GM21390 (cell line): Measurements from ENCODE around the gene RHBDF1.
"Not testable (repeated sequence)": the region's sequence is repeated elsewhere in the genome, so short reads cannot be mapped to it uniquely, and the experiment has no call there.

Source experiments
- ATAC-seq: cut with Tn5 transposase; IDR thresholded peaks from one replicate; pipeline ENCODE4 v1.9.1; 2021; ENCODE audit not compliant: unreplicated experiment

The RHBDF1 gene

DNA sequence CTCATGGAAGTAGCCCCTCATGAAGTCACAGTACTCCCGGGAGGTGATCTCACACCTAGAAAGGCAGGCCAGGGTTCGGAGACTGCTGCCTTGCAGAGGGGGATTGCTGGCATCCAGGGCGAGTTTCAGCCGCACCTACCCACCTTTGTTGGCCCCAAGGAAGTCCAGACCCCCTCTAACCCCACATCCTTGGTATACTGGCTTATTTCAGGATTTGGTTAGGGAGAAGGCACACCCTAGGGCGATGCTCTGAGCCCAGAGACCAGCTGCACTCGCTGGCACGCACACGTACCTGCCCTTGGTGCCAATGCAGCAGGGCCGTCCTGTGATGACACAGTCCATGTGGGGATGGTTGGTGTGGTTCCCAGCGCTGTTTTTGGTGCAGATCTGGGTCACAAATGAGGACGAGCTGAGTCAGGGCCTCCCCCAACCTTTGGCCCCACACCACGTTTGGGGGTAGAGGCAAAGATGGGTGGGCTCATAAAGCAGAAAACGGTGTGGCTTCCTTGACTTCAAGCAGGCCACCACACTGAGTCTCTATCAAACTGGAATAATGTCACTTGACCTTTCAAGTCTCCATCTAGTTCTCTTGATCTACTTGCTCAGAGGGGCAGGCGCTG is 12.9 kb downstream of the RHBDF1 start:
- ATAC-seq, result no peak

DNA sequence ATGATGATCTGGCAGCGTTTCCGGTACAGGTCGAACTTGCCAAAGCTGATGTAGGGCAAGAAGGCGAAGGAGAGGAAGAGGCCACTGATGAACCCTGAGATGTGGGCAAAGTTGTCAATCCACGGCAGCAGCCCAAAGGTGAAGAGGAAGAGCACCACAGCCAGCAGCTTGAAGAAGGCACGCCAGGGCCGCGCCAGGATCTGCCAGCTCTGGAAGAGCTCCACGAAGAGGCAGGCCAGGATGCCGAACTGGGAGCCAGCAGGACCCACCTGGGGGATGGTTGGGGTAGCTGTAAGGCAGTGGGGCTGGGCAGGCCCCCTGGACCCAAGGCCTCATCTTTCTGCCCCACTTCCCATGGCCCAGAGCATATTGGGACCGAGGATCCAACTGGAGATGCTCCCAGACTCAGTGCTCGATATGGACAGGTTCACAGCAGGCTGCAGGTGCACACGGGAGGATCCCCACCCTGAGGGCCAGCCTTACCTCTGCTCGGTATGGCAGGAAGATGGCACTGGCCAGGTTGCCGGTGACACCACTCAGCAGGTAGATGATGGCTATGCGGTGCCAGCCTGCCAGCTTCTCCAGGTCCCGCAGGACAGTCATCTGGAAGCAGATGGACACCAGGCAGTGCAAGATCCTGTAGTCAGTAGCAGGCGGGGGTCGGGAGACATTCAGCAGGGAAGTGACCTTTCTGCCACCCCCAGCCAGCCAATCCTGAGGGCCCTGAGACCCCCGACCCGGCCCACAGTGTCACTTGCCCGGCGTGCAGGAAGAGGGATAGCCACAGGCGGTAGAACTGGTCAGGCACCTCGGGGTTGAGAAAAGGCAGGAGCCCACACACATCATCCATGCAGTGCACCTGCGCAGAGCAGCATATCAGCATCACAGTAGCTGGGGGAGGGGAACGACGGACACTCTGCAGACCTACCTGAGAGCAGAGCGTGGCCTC is 13.7 kb downstream of the RHBDF1 start:
- no peak for ATAC-seq

DNA sequence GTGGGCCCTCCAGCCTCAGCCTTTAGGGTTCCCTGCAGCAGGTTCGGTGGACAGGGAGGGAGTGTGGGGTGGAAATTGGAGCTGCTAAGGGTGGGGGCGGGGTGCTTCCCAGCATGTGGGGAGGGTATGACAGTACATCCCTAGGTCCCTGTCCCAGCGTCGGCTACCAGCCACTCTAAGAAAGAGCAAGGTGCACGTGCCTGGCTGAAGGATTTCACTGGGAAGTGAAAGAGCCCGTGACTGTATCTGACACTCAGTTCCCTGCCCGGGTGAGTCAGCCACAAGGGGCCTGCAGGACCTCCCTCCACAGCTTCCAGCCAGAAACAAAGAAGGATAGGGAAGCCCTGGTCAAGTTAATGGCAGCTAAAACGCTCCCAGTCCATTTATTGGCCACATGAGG is 14.7 kb downstream of the RHBDF1 start:
- ATAC-seq, result no peak

DNA sequence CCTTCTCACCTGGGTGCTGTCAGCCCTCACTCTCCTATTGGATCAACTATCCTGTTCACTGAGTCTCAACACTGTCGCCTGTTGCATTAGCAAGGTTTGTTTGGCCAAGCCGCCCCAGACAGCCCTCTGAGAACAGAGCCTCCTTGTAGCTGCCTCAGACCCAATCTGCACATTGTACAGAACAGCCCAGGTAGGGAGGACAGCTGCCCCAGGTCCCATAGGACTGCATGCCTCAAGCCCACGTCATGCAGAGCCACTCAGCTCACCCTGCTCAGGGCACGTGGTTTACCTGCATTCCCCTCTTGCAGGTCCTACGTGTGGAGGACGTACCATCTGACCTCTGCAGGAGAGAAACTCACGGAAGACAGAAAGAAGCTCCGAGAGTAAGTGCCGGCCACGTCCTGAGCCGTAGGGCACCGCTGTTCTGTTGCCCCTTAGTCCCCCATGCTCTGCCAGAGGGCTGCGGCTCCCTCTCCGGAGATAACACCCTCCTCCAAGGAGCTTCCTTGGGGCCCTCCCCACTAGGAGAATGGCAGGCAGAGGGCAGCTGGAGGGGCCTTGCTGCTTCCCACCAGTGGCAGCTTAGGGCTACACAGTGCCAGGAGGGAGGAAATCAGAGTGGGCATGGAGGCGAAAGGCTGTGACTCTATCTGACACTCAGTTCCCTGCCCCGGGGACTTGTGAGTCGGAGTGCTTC is 16.1 kb downstream of the RHBDF1 start:
- no peak for ATAC-seq

DNA sequence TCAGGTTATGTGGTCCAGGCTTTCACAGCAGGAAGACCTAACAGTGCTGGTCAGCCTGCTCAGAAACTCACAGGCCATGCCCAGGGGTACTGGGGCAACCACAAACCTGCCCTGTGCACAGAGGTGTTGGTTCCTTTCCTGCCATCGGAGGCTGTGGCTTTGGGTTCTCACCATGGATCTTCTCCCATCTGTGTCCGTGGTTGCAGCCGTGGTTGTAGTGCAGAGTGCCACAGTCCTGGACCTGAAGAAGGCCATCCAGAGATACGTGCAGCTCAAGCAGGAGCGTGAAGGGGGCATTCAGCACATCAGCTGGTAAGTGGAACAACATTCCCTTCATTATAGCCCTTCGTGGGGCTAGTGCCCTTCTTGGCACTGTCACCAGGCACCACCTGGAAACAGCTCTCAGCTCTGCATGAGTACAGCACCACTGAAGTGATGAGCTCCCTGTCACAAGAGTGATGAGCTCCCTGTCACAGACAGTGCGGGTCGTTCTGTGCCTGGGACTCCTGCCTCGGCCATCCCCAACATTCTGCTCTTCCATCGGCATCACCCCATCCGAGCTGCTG is 16.8 kb downstream of the RHBDF1 start:
- ATAC-seq, result no peak

DNA sequence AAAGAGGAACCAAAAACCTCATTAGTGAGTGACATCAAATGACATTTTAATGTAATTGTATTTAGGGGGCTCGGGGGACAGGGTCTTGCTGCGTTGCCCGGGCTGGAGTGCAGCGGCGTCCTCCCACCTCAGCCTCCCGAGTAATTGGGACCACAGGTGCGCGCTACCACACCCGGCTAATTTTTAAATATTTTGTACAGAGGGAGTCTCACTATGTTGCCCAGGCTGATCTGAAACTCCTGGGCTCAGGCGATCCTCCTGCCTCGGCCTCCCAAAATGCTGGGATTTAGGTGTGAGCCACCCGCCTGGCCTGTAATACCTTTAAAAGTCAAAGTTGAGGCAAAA is 18.2 kb downstream of the RHBDF1 start:
- ATAC-seq, result no peak

DNA sequence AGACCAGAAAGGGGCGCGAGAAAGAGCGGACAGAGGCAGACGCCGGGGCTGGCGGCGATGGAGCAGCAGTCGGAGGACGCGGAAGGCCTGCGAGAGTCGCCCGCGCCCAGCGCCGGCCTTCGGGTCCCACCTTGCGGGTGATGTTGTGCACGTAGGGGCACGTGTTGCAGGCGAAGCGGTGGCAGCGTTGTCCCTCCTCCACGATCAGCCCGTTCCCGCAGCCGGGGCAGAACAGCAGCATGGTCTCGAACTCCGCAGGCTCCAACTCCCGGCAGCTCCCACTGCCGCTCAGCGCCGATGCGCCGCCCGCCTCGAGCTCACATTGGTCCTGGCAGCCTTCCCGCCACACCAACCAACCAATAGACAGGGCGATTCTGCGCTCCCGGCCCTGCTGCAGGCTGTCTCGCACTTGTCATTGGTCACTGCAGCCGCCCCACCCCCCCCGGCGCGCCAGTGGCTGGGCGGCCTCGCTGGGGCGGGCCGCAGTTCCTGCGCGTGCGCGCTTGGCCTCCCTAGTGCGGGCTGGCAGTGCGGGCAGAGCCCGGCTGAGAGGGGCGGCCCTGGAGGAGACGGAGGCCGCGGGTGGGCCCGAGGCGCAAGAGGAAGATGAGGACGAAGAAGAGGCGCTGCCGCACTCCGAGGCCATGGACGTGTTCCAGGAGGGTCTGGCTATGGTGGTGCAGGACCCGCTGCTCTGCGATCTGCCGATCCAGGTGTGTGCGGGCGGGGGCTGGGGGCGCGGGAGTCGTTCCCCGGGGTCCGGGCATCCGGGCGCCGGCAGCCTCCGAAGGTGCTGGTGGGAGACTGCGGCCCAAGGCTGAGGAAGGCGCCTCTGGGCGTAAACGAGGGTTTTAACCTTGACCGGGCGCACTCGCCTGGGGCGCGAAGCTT is 18.8 kb downstream of the RHBDF1 start, which contains the start of the genes POLR3K and SNRNP25:
TSS of gene POLR3K (minus strand) at position 263 of the 891 bp plus-strand sequence. CDS start at position 241, 22 bp downstream.
TSS of gene SNRNP25 (plus strand) at position 483 of the 891 bp plus-strand sequence. CDS start at position 672, 189 bp downstream.
- peak; percentile 88 for ATAC-seq

DNA sequence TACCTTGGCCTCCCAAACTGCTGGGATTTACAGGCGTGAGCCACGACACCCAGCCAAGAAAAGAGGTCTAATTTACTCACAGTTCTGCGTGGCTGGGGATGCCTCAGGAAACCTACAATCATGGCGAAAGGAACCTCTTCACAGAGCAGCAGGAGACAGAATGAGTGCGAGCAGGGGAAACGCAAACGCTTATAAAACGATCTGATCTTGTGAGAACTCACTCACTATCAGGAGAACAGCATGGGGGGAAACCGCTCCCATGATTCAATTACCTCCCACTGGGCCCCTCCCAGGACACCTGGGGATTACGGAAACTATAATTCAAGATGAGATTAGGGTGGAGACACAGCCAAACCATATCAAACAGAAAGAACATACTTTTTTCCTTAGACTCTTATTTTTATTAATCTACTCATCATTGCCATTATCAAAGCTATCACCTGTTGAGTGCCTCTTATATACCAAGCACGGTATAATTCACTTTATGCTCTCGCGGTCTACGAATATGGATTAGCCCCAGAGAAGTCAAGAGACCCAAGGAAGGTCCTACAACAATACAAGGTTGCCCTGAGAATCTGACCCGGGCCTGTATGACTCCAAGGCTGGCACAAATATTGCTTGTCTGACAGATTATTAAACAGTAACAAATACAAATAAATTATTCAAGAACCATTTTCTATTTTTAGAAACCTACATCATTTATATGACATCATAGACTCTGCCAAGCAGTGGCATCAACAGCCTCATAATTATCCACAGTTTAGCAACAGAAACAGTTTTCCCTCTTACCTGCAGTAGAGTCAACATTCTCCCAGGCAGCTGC is 21.5 kb downstream of the RHBDF1 start:
- no peak for ATAC-seq

DNA sequence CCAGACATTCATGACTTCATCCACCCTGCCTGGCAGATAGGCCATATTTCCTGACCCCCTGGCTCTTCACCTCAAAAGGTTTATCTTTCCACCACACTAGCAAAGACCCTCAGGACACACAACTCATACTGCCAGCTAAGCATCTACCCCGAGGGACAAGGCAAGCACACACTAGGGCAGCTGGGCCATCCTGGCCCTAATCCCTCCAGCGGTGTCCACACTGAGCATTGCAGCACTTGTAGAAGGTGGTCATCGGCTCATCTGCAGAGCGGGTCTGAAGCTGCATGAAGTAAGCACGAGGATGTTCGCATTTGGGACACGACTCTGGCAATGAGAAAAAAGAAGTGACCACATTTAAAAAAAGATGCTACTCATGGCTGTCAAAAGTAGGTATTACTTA is 25.2 kb downstream of the RHBDF1 start:
- no peak for ATAC-seq

DNA sequence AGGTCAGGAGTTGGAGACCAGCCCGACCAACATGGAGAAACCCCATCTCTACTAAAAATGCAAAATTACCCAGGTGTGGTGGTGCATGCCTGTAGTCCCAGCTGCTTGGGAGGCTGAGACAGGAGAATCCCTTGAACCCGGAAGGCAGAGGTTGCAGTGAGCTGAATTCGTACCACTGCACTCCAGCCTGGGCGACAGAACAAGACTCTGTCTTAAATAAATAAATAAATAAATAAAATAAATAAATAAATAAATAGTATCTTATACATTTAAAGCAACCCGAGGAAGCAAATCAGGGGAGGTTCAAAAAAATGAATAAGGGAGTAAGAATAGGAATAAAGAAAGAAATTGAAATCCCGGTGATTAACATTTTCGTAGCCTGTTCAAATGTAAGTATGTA is 25.9 kb downstream of the RHBDF1 start:
- ATAC-seq, result not testable (repeated sequence)

DNA sequence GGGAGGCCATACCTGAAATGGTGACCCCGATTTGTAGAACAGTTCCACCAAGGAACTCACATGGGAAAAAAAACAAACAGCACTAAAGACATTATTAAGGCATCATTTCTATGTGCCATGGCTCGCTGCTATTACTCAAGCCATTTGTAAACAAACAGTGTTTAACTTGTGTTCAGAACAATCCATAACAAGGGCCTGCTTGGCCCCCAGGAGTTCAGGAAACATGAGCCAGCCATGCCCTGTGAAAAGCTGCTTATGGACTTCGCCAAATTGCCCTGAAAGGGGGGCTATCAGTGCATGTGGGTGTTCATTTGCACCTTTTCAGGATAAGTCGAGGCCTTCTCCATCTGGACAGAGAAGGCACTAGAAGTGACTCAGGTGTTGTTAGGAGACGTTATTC is 27.0 kb downstream of the RHBDF1 start:
- ATAC-seq, result no peak

DNA sequence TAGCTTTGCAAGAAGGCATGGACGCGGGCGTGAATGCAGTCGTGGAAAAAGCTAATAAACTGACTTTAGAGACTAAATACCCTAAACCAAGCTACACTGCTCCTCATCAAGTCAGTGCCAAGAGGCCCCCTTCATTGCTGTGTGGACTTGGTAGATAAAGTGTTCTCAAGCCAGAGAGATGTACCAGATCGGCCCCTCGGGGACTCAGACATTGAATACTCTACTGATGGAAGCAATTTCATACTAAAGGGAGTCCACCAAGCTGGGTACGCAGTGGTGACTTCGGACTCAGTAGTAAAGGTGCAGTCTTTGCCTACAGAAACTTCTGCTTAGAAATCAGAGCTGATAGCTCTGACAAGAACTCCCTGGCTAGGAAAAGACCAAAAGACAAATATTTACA is 27.8 kb downstream of the RHBDF1 start:
- ATAC-seq, result no peak

DNA sequence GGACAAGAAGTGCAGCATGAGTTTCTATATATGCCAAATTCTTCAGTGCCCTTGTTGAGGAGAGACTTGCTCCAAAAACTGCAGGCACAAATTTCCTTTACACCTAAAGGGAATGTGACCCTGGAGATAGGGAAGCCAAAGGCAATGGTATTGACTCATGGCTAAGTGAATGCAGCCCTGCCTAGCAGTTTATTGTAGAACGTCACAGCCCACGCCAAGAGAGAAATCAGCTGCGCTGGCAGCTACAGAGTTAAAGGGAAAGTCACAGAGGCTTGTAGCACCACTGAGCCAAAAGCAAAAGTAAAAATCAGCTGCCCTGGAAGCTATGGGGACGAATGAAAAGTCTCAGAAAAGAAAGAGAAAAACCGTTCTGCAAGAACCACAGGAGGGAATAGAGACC is 29.1 kb downstream of the RHBDF1 start:
- no peak for ATAC-seq

DNA sequence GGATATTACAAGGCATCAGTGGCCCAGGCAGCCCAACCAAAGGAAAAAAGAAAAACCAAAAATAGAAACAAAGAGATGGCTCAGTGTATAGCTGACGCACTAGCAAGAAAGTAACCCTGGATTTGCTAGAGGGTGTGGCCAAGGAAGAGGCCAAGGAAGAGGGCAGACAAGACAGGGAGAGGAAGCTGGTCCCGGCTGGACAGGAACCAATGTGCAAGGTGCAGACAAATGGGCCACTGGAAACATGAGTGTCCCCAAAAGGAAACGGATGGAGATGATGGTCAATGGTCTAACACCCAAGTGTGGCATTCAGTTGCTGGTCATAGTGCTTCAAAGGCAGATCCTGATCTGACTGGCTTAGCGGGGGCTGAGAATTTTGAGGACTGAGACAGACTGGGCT is 29.7 kb downstream of the RHBDF1 start:
- ATAC-seq, result no peak

DNA sequence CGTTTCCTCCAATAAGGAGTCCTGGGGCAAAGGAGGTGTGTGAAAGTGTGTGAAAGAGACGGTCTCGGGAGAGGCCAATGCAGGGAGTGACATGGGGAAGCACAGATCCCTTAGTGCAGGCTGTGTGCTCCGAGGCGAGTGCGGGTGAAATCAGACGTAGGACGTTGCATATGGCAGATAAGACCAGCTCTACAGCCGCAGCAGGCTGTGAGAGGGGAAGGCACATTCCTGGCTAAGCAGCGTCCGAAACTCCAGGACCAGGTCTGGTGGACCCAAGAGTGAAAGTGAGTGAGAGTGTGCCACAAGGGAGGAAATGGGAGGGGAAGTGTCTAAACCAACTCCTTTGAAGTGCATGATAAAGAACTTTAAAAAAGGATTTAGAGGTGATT is 30.4 kb downstream of the RHBDF1 start:
- ATAC-seq, result no peak

DNA sequence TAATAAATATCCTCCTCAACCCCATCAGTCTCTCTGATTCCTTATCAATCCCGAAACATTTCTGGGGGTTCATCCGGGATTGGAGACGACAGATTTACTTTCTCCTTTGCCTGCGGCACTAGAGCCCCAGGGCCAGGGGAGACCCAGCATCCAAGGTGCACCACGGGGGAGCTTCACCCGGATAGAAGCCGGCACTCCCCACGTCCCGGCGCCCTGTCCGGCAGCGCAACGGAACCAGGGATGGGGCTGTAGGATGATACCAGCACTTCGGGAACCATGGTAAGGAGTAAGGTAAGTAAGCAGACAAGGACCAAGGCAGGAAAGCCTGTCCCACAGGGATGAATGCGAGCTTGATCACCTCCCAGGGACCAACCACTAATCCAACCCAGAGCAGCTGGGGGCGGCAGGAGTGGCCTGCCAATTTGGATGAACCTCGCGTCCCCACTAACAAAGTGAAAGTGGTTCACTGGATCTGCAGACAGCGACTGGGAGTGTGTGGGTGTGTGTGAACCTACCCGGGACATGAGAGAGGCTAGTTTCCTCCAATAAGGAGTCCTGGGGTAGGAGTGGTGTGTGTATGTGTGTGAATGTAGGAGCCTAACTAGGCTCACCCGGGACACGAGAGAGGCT is 30.9 kb downstream of the RHBDF1 start:
- ATAC-seq, result no peak

DNA sequence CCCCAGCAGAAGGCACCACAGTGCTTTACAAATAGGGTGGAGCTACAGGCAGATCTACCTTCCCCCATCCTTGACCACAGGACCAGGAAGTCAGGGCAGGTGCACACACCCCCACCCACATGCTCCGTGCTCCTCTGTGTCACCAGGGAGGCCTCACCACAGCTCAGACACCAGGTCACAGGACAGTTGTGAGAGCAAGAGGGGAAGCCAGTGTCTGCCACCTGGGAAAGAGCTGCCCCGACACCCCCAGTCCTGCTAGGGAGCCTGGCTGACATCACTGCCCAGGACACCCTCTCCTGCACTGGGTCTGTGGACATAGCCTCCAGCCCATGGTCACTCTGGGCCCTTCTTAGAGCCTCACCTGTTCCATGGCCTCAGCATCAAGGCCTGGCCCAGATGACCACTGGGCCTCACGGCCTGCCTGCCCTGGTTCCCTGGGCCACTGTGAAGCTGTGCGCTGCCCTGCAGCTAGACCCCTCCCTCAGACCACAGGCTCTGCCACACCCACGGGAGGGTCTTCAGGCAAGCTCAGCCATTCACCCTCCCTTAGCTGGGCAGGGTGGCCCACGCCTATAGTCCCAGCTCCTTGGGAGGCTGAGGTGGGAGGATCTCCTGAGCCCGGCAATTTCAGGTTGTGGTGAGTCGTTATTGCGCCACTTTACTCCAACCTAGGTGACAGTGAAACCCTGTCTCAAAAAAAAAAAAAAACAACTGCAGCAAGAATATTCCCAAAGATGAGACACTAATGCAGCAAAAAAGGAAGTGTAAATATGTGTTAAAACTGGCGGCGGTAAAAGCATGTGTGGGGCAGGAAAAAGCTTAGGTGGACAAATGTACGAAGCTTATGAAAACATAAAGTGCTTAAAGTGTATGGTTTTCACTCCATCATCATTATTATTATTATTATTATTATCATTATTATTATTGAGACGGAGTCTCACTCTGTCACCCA is 33.2 kb downstream of the RHBDF1 start:
- peak; percentile 57 for ATAC-seq

DNA sequence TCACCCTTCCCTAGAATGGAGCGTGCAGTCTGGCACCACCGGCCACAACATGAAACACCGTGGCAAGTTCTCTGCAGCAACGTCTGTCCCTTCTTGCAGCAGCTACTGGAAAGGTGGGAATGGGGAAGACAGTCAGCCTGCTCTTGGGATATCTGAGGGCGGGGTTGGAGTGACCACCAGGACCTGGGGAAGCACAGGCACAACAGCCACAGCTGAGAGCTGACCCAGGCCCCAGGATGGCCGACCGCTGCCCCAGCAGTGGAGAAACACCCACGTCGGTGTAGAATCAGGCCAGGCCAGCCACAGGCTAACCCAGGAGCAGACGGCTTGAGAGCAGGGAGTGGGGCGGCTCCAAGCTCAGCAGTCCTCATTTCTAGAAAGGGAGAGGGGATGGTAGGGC is 34.2 kb downstream of the RHBDF1 start:
- ATAC-seq, result not testable (repeated sequence)
